ENCODE measurements around the gene PRSS53.

The PRSS53 gene

DNA sequence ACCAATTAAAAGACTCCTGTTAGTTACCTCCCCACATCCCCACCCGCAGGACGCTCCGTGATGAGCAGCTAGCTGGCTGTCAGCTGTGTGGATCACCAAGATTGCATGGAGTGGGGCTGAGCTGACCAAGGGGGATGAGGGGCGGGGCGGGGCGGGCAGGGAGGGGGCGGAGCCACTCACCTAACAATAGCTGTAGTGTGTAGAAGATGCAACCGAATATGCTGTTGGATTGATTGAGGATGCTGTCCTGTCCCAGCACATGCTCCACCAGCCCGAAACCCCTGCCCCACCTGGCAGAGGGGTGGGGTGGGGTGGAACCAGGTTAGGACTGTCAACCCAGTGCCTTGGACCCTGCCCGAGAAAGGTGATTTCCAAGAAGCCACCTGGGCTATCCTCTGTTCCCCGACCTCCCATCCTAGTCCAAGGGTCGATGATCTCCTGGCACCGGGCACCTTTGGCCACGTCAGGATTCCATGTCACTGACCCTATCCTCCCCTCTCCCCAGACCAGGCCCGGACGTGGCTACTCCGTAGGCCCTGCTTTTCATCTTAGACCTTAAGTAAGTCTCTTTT, 4.5 kb upstream of the PRSS53 start:
- no peak for DNase-seq (ENCODE audit: low read depth)

DNA sequence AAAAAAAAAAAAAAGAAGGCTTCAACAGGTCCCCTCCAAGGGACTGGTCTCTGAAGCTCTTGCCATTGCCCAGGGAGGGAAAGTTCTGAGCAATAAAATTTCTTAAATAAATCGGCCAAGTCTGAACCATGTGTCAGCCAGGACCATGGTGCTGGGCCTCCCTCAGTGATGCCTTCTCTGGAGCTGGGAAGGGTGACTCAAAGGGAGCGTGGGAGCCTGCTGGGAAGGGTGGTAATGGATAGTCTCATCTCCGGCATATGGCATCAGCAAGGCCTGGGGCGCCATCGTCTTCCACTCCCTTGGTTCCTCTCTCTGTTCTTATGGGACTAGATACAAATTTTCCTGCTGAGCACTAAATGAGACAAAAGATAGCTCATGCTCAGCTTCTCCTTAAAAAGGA, 3.6 kb upstream of the PRSS53 start:
- DNase-seq (ENCODE audit: low read depth): no peak

DNA sequence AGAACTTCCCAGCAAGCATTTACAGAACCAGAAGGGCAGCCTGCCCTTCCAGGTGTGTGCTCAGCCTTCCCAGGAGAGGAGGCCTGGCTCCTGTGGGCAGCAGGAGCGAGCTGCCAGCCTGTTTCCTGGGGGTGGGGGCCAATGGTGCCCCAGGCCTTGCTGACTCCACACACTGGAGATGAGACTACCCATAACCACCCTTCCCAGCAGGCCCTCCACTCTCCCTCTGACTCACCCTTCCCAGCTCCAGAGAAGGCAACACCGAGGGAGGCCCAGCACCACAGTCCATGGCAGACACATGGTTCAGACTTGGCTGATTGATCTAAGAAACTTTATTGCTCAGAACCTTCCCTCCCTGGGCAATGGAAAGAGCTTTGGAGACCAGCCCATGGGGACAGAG, 1.8 kb upstream of the PRSS53 start:
- DNase-seq (ENCODE audit: low read depth): no peak

DNA sequence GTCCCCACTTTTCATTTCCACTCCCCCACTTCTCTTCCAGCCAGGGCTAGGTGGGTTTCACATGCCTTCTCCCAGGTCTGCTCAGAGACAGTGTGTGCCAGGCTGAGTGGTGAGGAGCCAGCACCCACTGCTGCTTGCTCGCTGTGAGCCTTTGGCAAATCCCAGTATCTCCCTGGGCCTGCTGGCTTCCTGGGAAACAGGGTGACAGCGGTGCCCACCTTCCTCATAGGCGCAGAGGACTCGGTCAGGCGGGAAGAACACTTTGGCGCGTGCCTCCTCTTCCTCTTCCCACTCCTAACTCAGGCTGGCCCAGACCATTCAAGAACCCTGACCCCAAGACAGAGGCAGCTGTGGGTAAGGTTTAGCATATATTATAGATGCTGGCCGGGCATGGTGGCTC, 456 bp upstream of the PRSS53 start:
- DNase-seq (ENCODE audit: low read depth): no peak

DNA sequence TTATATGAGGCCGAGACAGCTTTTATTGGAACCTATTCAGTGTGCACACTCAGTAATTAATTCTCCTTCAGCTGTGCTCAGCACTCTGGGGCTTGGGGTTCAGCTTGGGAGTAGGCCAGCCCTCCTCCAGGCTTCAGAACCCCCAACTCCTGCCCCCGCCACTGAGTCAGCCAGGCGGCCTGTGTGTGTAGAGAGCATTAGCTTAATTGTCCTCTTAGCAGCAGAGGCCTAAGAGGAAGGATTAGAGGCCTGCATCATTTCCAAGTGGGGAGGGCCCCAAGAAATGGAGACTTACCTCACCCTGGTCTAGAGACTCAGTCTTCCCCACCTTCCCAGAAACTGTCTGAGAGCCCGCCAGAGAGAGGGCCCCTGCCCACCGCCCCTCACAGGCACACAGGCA, 772 bp downstream of the PRSS53 start:
- DNase-seq (ENCODE audit: low read depth): no peak

DNA sequence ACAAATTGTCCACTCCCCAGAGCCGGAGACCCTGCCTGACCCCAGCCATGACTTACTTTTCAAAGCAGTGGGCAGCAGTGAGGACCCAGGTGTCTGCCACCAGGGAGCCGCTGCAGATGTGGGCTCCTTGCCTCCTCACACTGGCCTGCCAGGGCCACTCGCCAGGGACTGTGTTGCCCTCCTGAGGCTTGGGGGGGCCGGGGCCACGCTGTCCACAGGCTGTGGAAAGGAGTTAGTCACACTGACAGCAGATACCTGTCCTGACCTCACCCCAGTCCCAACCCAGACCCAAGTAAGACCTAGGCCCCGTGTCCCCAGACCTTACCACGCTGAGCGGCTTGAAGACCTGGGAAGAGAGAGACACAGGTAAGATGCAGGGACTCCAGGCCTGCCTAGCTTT, 1.3 kb downstream of the PRSS53 start:
- no peak for DNase-seq (ENCODE audit: low read depth)

DNA sequence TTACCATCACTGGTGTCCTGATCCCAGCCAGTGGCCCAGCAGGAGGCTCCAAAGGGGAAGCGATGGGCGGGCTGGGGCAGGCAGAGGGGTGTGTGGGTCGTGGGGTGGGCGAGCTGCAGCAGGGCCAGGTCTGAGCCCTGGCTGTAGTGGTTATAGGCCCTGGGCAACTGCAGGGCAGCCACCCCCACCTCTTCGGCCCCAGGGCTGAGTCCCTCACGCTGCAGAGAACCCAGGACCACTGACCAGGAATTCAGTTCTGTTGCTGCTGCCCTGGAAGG, 2.2 kb downstream of the PRSS53 start:
- no peak for DNase-seq (ENCODE audit: low read depth)

DNA sequence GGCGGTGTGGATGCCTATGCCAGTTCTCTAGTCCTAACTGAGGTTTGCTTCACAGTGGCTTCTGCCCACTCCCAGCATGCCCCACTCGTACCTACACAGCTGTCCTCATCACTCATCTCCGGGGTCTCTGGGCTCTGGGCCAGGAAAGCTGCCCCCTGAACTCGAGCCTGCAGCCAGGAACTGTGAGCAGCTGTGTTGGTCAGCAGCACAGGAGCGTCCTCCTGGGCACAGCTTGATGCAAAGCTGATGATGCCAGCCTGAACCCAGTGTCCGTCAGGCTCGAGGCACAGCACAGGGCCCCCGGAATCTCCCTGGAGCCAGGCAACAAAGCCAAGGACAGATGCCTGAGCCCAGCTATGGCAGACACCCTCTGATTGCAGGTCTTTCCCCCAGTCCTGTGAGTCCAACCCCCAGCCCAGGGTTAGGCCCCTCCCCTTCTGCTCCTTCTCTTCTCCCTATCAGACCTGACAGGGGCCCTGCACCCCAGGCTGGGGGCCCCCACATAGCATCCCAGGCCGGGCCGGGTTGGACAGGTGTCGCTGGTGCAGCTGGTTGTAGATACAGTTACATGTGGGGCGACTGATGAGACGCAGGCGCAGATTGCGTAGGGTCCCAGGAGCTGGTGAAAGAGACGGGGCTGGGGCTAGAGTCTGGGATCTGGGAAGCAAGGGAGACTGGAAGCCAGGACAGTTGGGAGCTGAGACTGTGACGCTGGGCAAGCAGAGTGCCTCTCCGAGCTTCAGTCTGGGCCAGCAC, 2.7 kb downstream of the PRSS53 start:
- no peak for DNase-seq (ENCODE audit: low read depth)

DNA sequence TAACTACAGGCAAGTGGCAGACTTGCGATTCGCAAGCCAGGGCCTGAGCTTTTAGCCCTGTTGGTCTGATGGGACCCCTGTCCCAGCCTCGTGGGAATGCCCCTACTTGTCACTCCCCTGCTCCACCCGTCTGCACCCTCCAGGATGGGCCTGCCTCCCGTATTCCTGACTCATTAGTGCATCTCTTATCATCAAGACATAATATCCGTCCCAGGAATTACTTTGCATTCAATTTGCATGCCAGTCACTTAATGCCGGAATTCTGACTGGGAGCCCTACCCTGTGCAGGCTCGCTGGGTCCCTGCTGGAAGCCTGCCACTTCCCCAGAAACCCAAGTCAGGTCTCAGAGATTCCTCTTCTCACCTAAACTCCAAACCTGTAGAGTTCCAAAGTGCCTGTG, 3.3 kb downstream of the PRSS53 start:
- no peak for DNase-seq (ENCODE audit: low read depth)

DNA sequence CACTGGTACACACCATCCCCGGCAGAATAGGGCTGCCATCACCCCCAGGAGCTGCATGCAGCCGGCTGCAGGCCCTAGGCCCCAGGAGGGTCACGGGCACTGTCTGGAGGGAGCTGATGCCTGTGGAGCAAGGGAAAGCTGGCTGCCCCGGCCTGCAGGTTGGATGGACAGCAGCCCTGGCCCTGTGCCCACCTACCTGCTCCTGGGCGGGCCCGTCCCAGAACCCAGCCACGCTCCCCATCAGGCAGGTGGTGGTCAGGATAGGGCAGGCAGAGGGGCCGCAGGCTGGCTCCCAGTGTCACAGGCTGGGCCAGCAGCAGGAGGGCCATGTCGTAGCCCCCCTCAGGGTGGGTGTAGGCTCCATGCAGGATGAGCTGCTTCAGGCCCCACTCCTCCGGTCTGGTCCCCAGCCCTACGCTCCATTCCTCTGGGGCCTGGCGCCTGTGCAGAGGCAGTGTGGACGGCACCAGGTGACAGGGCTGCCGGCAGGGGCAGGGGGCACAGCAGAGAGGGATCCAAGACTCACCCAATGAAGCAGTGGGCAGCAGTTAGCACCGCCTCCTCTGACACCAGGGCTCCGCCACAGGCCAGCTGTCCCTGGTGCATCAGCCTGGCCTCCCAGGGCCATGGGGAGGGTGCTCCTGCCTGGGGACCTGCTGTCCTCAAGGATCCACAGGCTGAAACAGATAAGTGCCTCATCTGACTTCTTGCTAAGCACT, 4.0 kb downstream of the PRSS53 start:
- DNase-seq (ENCODE audit: low read depth): no peak

DNA sequence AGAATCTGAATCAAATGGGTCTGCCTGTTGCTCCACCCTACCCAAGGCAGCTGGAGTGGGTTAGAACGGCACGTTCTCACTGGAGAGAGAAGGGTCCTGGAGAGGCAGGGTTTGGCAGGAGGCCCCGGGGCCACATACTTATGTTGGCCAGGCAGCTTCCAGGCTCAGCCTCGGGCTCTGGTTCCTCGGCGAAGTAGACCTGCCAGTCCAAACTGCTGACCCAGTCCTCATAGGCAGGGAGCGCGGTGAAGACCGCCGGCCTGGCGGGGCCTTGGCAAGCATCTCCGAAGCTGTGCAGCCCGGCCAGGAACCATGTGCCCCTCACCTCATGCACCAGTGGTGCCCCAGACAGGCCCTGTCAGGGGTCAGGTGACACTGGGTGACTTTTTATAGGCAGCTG, 4.8 kb downstream of the PRSS53 start:
- DNase-seq (ENCODE audit: low read depth): no peak

DNA sequence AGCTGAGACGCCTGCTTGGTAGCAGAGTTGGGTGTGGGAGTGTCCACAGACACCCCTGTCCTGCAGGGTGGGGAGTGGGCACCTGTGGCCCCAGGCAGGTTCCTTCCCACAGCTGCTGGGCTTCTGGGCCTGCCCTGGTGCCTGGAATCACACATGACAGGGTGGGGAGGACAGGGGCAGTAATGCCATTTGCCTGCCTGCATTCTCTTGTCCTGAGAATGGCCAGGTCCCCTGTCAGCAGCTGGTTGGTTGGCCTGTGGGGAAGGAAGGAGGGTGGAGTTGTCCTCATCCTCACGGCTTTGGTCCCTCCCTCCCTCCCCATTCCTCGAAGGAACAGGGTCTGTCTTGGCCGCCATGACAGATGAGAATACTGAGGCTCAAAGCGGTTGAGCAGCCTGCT, 5.2 kb downstream of the PRSS53 start:
- no peak for DNase-seq (ENCODE audit: low read depth)

DNA sequence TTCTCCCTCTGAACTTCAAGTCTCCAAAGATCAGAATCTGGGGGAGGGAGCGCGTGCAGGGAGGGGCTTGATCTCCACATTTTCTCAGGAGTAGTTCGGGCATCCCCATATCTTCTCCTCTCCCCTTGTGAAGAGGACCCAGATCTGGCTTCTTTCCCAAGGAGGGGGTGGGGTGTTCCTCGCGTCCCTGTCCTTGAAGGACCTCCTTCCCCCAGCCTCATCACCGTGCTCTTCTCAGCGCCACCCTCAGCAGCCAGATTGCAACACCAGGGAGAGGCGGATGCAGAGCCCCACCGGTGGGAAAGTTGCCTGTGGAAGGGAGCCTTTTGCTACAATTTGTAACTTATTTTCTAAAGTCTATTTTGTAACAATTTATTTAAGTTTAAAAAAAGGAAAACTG, 5.7 kb downstream of the PRSS53 start:
- DNase-seq (ENCODE audit: low read depth): no peak

DNA sequence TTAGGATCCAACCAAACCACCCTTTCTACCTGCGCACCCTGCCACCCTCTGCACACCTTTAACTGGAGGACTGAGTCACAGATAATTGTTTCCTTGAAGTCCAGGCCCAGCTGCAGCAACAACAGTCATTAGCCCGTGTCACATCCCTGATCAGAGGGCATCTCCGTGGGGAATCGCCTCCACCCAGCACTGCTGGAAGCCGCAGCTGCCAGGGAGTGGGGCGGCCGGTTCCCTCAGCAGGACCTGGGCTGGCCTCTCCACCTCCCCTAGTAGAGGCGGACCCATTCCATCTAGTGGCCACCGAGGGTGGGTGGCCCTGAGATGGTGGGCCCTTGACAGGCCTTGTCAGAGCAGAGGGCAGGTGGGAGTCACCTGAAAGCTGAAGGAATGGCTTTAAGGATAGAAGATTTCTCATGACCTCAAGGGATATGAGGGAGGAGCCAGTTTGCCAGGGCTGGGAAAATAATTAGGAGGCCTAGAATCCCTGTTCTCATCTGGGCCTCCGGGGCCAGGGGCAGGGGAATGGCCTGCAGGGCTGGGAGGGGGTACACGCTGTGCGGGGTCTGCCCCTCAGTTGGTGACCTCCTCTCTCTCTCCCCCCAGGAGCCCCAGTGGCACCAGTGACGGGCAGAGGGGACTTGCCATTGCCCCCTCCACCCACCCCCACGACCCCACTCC, 6.2 kb downstream of the PRSS53 start:
- no peak for DNase-seq (ENCODE audit: low read depth)

DNA sequence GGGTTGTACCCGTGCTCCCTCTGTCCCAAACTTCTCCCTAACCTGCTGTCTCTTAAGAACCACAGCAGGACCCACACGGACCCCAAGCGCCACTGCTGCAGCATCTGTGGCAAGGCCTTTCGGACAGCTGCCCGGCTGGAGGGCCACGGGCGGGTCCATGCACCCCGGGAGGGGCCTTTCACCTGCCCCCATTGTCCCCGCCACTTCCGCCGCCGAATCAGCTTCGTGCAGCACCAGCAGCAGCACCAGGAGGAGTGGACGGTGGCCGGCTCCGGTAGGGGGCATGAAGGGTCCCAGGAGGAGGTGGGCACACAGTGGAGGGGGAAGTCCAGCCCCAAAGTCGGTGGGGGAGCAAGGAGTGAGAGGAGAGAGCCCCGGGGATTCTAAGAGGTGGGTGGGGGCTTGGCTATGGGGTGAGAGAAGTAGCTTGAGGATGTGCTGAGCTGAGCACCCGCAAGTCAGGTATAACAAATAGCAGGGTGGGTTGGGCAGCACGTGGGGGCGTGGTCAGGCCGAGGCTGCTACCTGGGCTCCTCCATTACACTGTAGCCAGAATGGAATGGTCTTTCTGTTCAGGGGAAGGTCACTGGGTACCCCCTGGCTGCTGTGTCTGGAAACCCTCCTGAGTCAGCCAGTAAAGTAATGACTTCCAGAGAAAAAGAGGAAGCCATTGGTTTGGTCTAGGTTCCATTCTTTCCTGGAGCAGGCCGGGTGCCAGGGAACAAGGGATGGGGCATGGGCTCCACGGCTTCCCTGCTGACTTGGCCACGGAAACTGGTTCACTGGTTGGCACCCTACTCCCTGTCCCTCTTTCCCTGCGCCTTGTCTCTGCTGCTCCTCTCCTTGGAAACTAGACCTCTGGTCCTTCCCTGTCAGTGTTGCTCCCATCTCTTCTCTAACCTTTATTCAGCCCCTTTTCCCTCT, 7.1 kb downstream of the PRSS53 start:
- no peak for DNase-seq (ENCODE audit: low read depth)

DNA sequence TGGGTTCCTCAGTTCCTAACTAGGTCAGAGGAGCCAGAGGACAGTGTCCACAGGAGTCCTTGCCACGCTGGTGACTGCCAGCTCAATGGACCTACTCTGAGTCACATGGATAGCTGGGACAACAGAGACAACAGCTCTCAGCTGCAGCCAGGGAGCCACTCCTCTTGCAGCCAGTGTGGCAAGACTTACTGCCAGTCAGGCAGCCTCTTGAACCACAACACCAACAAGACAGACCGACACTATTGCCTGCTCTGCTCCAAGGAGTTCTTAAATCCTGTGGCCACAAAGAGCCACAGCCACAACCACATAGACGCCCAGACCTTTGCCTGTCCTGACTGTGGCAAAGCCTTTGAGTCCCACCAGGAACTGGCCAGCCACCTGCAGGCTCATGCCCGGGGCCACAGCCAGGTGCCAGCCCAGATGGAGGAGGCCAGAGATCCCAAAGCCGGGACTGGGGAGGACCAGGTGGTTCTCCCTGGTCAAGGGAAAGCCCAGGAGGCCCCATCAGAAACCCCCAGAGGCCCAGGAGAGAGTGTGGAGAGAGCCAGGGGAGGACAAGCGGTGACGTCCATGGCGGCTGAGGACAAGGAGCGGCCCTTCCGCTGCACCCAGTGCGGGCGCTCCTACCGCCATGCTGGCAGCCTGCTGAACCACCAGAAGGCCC, 7.9 kb downstream of the PRSS53 start:
- no peak for DNase-seq (ENCODE audit: low read depth)

DNA sequence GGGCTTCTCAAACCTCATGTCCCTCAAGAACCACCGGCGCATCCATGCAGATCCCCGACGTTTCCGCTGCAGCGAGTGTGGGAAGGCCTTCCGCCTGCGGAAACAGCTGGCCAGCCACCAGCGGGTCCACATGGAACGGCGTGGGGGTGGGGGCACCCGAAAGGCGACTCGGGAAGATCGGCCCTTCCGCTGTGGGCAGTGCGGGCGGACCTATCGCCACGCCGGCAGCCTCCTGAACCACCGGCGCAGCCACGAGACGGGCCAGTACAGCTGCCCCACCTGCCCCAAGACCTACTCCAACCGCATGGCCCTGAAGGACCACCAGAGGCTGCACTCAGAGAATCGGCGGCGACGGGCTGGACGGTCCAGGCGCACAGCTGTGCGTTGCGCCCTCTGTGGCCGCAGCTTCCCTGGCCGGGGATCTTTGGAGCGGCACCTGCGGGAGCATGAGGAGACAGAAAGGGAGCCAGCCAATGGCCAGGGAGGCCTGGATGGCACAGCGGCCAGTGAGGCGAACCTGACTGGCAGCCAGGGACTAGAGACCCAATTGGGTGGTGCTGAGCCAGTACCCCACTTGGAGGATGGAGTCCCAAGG, 8.6 kb downstream of the PRSS53 start:
- DNase-seq (ENCODE audit: low read depth): no peak

DNA sequence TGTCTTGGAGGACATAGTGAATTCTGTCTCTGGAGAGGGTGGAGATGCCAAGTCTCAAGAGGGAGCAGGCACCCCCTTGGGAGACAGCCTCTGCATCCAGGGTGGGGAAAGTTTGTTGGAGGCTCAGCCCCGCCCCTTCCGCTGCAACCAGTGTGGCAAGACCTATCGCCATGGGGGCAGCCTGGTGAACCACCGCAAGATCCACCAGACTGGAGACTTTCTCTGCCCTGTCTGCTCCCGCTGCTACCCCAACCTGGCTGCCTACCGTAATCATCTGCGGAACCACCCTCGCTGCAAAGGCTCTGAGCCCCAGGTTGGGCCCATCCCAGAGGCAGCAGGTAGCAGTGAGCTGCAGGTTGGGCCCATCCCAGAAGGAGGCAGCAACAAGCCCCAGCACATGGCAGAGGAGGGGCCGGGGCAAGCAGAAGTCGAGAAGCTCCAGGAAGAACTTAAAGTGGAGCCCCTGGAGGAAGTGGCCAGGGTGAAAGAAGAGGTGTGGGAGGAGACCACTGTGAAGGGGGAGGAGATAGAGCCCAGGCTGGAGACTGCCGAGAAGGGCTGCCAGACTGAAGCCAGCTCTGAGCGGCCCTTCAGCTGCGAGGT, 9.3 kb downstream of the PRSS53 start:
- DNase-seq (ENCODE audit: low read depth): no peak

DNA sequence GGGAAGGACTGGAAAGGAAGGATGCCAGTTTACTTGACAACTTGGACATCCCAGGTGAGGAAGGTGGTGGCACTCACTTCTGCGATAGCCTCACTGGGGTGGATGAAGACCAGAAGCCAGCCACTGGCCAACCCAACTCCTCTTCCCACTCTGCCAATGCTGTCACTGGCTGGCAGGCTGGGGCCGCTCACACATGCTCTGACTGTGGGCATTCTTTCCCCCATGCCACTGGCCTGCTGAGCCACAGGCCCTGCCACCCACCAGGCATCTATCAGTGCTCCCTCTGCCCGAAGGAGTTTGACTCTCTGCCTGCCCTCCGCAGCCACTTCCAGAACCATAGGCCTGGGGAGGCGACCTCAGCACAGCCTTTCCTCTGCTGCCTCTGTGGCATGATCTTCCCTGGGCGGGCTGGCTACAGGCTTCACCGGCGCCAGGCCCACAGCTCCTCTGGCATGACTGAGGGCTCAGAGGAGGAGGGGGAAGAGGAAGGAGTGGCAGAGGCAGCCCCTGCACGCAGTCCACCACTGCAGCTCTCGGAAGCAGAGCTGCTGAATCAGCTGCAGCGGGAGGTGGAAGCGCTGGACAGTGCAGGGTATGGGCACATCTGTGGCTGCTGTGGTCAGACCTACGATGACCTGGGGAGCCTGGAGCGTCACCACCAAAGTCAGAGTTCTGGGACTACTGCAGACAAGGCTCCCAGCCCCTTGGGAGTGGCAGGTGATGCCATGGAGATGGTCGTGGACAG, 10.0 kb downstream of the PRSS53 start:
- DNase-seq (ENCODE audit: low read depth): no peak

Data from stimulated activated CD8-positive, alpha-beta memory T cell treated with anti-CD3 and anti-CD28 coated beads, Interleukin-12 subunit alpha, Interleukin-12 subunit beta, amount 100 ng/mL, for 4 hours (primary cell).